Stomach (tissue), 4 donors: Measurements from ENCODE around the gene SNX32.

Source experiments
- EP300 ChIP-seq: sonication (generic); formaldehyde crosslinking; IDR thresholded peaks from one replicate; pipeline ENCODE4 v1.6.1; 2017; ENCODE audit warnings: antibody characterized with exemption
- POLR2A ChIP-seq, 4 donors: fragments of 450-650 bp; IDR thresholded peaks; one replicate each; pipeline ENCODE4 v1.6.1; 2016; ENCODE audit warnings: antibody characterized with exemption in 4 of 4, control low read depth in 2 of 4, mild to moderate bottlenecking in 1 of 4, moderate library complexity in 1 of 4
- POLR2AphosphoS5 ChIP-seq, 3 donors: sonication (generic); formaldehyde crosslinking; IDR thresholded peaks; one replicate each; pipeline ENCODE4 v1.6.1; 2016; ENCODE audit warnings: antibody characterized with exemption in 3 of 3
- TF ChIP-seq, protein P1 (sequence below), 7 experiments: fragments of 450-650 bp in 4 of 7; fragments of 200-600 bp in 3 of 7; sonication (generic) in 3 of 7; IDR thresholded peaks; one replicate each; pipeline ENCODE4 v1.5.1; 2016 to 2019; ENCODE audit warnings: antibody characterized with exemption in 7 of 7, control low read depth in 2 of 7, mild to moderate bottlenecking in 1 of 7

- TF ChIP-seq POLR2A (IDR thresholded peaks at IDR 0.05), result no peak
- TF ChIP-seq POLR2AphosphoS5 (IDR thresholded peaks at IDR 0.05), result no peak
- TF ChIP-seq, protein P1, sequence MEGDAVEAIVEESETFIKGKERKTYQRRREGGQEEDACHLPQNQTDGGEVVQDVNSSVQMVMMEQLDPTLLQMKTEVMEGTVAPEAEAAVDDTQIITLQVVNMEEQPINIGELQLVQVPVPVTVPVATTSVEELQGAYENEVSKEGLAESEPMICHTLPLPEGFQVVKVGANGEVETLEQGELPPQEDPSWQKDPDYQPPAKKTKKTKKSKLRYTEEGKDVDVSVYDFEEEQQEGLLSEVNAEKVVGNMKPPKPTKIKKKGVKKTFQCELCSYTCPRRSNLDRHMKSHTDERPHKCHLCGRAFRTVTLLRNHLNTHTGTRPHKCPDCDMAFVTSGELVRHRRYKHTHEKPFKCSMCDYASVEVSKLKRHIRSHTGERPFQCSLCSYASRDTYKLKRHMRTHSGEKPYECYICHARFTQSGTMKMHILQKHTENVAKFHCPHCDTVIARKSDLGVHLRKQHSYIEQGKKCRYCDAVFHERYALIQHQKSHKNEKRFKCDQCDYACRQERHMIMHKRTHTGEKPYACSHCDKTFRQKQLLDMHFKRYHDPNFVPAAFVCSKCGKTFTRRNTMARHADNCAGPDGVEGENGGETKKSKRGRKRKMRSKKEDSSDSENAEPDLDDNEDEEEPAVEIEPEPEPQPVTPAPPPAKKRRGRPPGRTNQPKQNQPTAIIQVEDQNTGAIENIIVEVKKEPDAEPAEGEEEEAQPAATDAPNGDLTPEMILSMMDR (IDR thresholded peaks at IDR 0.05), result no peak
- TF ChIP-seq EP300, result no peak
These were observed 10.8 kb upstream of the SNX32 start for GRCh38 chr11:65822776-65823528.
